Thyroid gland (tissue), 4 donors: ENCODE measurements around the gene TDRD9. TPM values are rescaled to one million over a fixed set of nuclear protein-coding genes. Genes with fewer than 3 reads are reported as not detected.

ENCODE experiments used
- DNase-seq, 2 donors: peaks; one replicate each; pipeline ENCODE4 v3.0.0-alpha.2; 2019
- H3K27ac ChIP-seq, 3 donors: fragments of 200-600 bp; sonication (generic); 1 replicate in 2 of 3; 2 replicates in 1 of 3; pipeline ENCODE4 v1.5.1; 2016 to 2019; ENCODE audit warnings: mild to moderate bottlenecking in 1 of 3, moderate library complexity in 1 of 3
- H3K27me3 ChIP-seq: fragments of 200-600 bp; sonication (generic); one replicate; pipeline ENCODE4 v1.5.1; 2019
- H3K36me3 ChIP-seq, 2 donors: fragments of 200-600 bp; sonication (generic); one replicate each; pipeline ENCODE4 v1.5.1; 2016 to 2019
- H3K4me1 ChIP-seq, 2 donors: fragments of 200-600 bp; sonication (generic); one replicate each; pipeline ENCODE4 v1.5.1; 2017 to 2019
- H3K4me3 ChIP-seq, 3 donors: fragments of 200-600 bp; sonication (generic); replicated peaks in 1 of 3; 1 replicate in 2 of 3; 2 replicates in 1 of 3; pipeline ENCODE4 v1.5.1; 2016; ENCODE audit warnings: mild to moderate bottlenecking in 1 of 3
- H3K9me3 ChIP-seq: fragments of 200-600 bp; sonication (generic); one replicate; pipeline ENCODE4 v1.5.1; 2017
- CTCF ChIP-seq, 6 experiments: fragments of 200-600 bp in 3 of 6; fragments of 450-650 bp in 3 of 6; sonication (generic) in 3 of 6; IDR thresholded peaks; one replicate each; pipeline ENCODE4 v1.5.1; 2016 to 2019; ENCODE audit warnings: antibody characterized with exemption in 6 of 6, mild to moderate bottlenecking in 2 of 6, inconsistent platforms in 1 of 6, moderate library complexity in 1 of 6
- POLR2A ChIP-seq, 2 donors: fragments of 450-650 bp; IDR thresholded peaks; one replicate each; pipeline ENCODE4 v1.6.1; 2017; ENCODE audit warnings: antibody characterized with exemption in 2 of 2, mild to moderate bottlenecking in 2 of 2, moderate library complexity in 1 of 2
- WGBS, 2 donors: methylation state at CpG; one replicate each; pipeline ENCODE4 v1.1.5; 2017; 5-methylcytosine and 5-hydroxymethylcytosine counted together
- intact Hi-C: fragments of 100-400 bp; cut with DNase I; formaldehyde crosslinking; loops from one replicate; pipeline ENCODE4 v1.15.1; 2023
- total RNA-seq, 4 donors: library from RNA; depleted of rRNA; stranded (reverse); fragments of >200 nt; gene quantifications; one replicate each; pipeline ENCODE4 v1.2.3, GENCODE V29; 2016

The TDRD9 gene
- total RNA-seq, 4 donors from 2014 or later = 27.4 to 85.1 (median 50.0) TPM

GRCh38 chr14:104080376-104081260 lies 152.4 kb downstream of the TDRD9 start:
- no peaks in the 10 kb centered on the region for H3K36me3 ChIP-seq
- TF ChIP-seq CTCF (IDR thresholded peaks at IDR 0.05) (no peak), POLR2A (IDR thresholded peaks at IDR 0.05) (no peak)
- DNase-seq = no peak
- intact Hi-C loops = loop anchor here (5.0 kb wide), 1 partner anchor 482 kb away; no protein-coding TSS in a partner anchor
- H3K4me1 ChIP-seq = peaks cover 9 to 25% of the 10 kb centered on the region in 2 donors
- no peak overlapping the region for H3K27ac ChIP-seq
- H3K27me3 ChIP-seq = no peaks in the 10 kb centered on the region
- 88 to 91% methylated on average over 13 to 14 of the region's 23 CpGs for WGBS, 2 donors
- H3K4me3 ChIP-seq = no peak overlapping the region
- no peaks in the 10 kb centered on the region for H3K9me3 ChIP-seq

GRCh38 chr14:104081261-104081835 lies 153.1 kb downstream of the TDRD9 start:
- Histone ChIP-seq H3K36me3 (no peaks in the 10 kb centered on the region), H3K9me3 (no peaks in the 10 kb centered on the region), H3K4me3 (no peak overlapping the region), H3K27ac (no peak overlapping the region), H3K27me3 (no peaks in the 10 kb centered on the region), H3K4me1 (peaks cover 9 to 25% of the 10 kb centered on the region in 2 donors)
- no peak for DNase-seq
- intact Hi-C loops = loop anchor here (5.0 kb wide), 1 partner anchor 481 kb away; no protein-coding TSS in a partner anchor
- WGBS, 2 donors = 89 to 94% methylated on average over 13 to 17 of the region's 17 CpGs
- no peak for TF ChIP-seq POLR2A (IDR thresholded peaks at IDR 0.05)
- no peak for TF ChIP-seq CTCF (IDR thresholded peaks at IDR 0.05)

- WGBS, 2 donors = 87 to 94% methylated on average over 13 to 15 of the region's 15 CpGs
- Histone ChIP-seq H3K4me3 (no peak overlapping the region), H3K27ac (no peak overlapping the region), H3K36me3 (no peaks in the 10 kb centered on the region), H3K27me3 (no peaks in the 10 kb centered on the region), H3K9me3 (no peaks in the 10 kb centered on the region), H3K4me1 (peaks cover 9 to 28% of the 10 kb centered on the region in 2 donors)
- TF ChIP-seq POLR2A (IDR thresholded peaks at IDR 0.05) (no peak), CTCF (IDR thresholded peaks at IDR 0.05) (no peak)
- intact Hi-C loops = loop anchor here (5.0 kb wide), 1 partner anchor 480 kb away; no protein-coding TSS in a partner anchor
- DNase-seq = no peak
Measured at GRCh38 chr14:104081951-104082464, 153.8 kb downstream of the TDRD9 start.

GRCh38 chr14:104082807-104083206 lies 154.6 kb downstream of the TDRD9 start:
- intact Hi-C loops = loop anchor here (5.0 kb wide), 1 partner anchor 479 kb away; no protein-coding TSS in a partner anchor
- Histone ChIP-seq H3K27me3 (no peaks in the 10 kb centered on the region), H3K4me3 (no peak overlapping the region), H3K36me3 (no peaks in the 10 kb centered on the region), H3K4me1 (peaks cover 9 to 26% of the 10 kb centered on the region in 2 donors), H3K9me3 (no peaks in the 10 kb centered on the region), H3K27ac (peak overlapping the region in 1 of 3 donors; percentile 24)
- TF ChIP-seq POLR2A (IDR thresholded peaks at IDR 0.05) (no peak), CTCF (IDR thresholded peaks at IDR 0.05) (no peak)
- peak; percentile 81 to 89 for DNase-seq
- 43 to 53% methylated on average over 12 of the region's 12 CpGs for WGBS, 2 donors
